Muscle of arm (tissue), 12 donors: ENCODE data around the gene CREBZF. TPM values are rescaled to one million over a fixed set of nuclear protein-coding genes. Genes with fewer than 3 reads are reported as not detected.
"Not testable (repeated sequence)": the region's sequence is repeated elsewhere in the genome, so short reads cannot be mapped to it uniquely, and the experiment has no call there.

Source experiments
- DNase-seq: peaks from one replicate; pipeline ENCODE4 v3.0.0-alpha.2; 2013
- polyA plus RNA-seq, 12 donors: library from polyadenylated mRNA; unstranded; fragments of 120-200 nt; gene quantifications; one replicate each; pipeline ENCODE4 v1.2.1, GENCODE V29; 2013; ENCODE audit not compliant: insufficient read length in 12 of 12

CREBZF gene
- polyA plus RNA-seq, 12 donors, result 38.9 to 80.0 (median 56.5) TPM; not detected in 1

GRCh38 chr11:85679576-85679975 lies 14.6 kb upstream of the CREBZF start:
- DNase-seq, result no peak

- no peak for DNase-seq
These were observed 8.5 kb upstream of the CREBZF start for GRCh38 chr11:85673393-85673792.

GRCh38 chr11:85672105-85672902 lies 7.4 kb upstream of the CREBZF start:
- DNase-seq, result no peak

- not testable (repeated sequence) for DNase-seq
These were observed 6.2 kb upstream of the CREBZF start for GRCh38 chr11:85670949-85671663.

- no peak for DNase-seq
These were observed 3.2 kb upstream of the CREBZF start for GRCh38 chr11:85668157-85668556.

- no peak for DNase-seq
These were observed 1.8 kb upstream of the CREBZF start for GRCh38 chr11:85666687-85667086.

GRCh38 chr11:85665733-85666132 lies 804 bp upstream of the CREBZF start:
- DNase-seq, result no peak

- peak; percentile 70 for DNase-seq
These were observed 945 bp downstream of the CREBZF start for GRCh38 chr11:85663753-85664614.

- DNase-seq, result no peak
These were observed 1.7 kb downstream of the CREBZF start for GRCh38 chr11:85663080-85663752.

- DNase-seq, result no peak
These were observed 2.8 kb downstream of the CREBZF start for GRCh38 chr11:85661972-85662664.

- no peak for DNase-seq
These were observed 6.7 kb downstream of the CREBZF start for GRCh38 chr11:85658180-85658579.

GRCh38 chr11:85656777-85657176 lies 8.2 kb downstream of the CREBZF start:
- DNase-seq, result no peak

GRCh38 chr11:85654343-85654742 lies 10.6 kb downstream of the CREBZF start:
- not testable (repeated sequence) for DNase-seq

- no peak for DNase-seq
These were observed 12.0 kb downstream of the CREBZF start for GRCh38 chr11:85652786-85653447.

- no peak for DNase-seq
These were observed 13.8 kb downstream of the CREBZF start for GRCh38 chr11:85651118-85651517.

- DNase-seq, result peak; percentile 91
These were observed 17.2 kb downstream of the CREBZF start, which contains the start of gene TMEM126A for GRCh38 chr11:85647604-85648299. Gene TMEM126A (plus strand): TSS chr11:85647967. CDS start chr11:85650256, 2,289 bp downstream.

- no peak for DNase-seq
These were observed 17.9 kb downstream of the CREBZF start for GRCh38 chr11:85647078-85647477.

- DNase-seq, result no peak
These were observed 21.7 kb downstream of the CREBZF start for GRCh38 chr11:85643191-85643614.

- DNase-seq, result no peak
These were observed 30.2 kb downstream of the CREBZF start for GRCh38 chr11:85634747-85635146.
